Measurements from ENCODE around the gene PTDSS2. TPM values are rescaled to one million over a fixed set of nuclear protein-coding genes. Genes with fewer than 3 reads are reported as not detected.
A peak's percentile ranks its signal among the peaks of the same experiment; 100 is the strongest.

PTDSS2 gene
- polyA plus RNA-seq, 3 donors = 9.3 to 18.3 (median 12.4) TPM

GRCh38 chr11:446891-447290, 3.2 kb upstream of the PTDSS2 start:
- H3K4me2 ChIP-seq (replicated peaks; ENCODE audit: extremely low read depth, low read length, poor library complexity, severe bottlenecking) = no peak overlapping the region
- intact Hi-C loops (cut with micrococcal nuclease) = loop anchor here in 1 of 2 donors (5.0 kb wide), 1 partner anchor 35 kb away; the partner anchor contains the start of gene SIGIRR
- no peak overlapping the region for H3K27ac ChIP-seq (ENCODE audit: low read depth in 1 of 2, low read length in 2 of 2)
- Mint-ChIP-seq H3K4me1 (peaks cover 20% of the 10 kb centered on the region), H3K36me3 (no peaks in the 10 kb centered on the region), H3K9me3 (peaks cover 0 to 3% (median 0%) of the 10 kb centered on the region in 7 donors), H3K27ac (peak overlapping the region in 1 of 7 donors; percentile 61), H3K4me3 (no peak overlapping the region), H3K27me3 (ENCODE audit: low read depth in 3 of 3) (peaks cover 11 to 29% (median 15%) of the 10 kb centered on the region in 3 donors)
- peaks cover 0 to 10% of the 10 kb centered on the region in 2 donors for H3K27me3 ChIP-seq (ENCODE audit: control insufficient read depth in 2 of 2, insufficient read depth in 2 of 2, low read length in 2 of 2)
- H3K4me1 ChIP-seq (ENCODE audit: control insufficient read depth in 1 of 2, insufficient read depth in 2 of 2, low read length in 2 of 2) = peaks cover 27 to 34% of the 10 kb centered on the region in 2 donors
- no peak overlapping the region for H3K4me3 ChIP-seq (replicated peaks in 1 of 3; ENCODE audit: low read depth in 2 of 3, low read length in 3 of 3)
- H3K9ac ChIP-seq (ENCODE audit: insufficient read depth, low read length, poor library complexity, severe bottlenecking) = no peak overlapping the region
- no peak for DNase-seq
- 90% methylated on average over 5 of the region's 7 CpGs for WGBS (ENCODE audit: insufficient coverage)
- peaks cover 10% of the 10 kb centered on the region for H3K79me2 ChIP-seq (ENCODE audit: insufficient read depth, low read length)
- H4K20me1 ChIP-seq (ENCODE audit: insufficient read depth, low read length) = peaks cover 6% of the 10 kb centered on the region
- no peaks in the 10 kb centered on the region for H3K9me3 ChIP-seq (replicated peaks in 1 of 2; ENCODE audit: control insufficient read depth in 1 of 2, insufficient read depth in 1 of 2, low read length in 2 of 2)
- H2AFZ ChIP-seq (ENCODE audit: insufficient read depth, low read depth, low read length, poor library complexity, severe bottlenecking) = no peak overlapping the region
- no peak for TF ChIP-seq CTCF (IDR thresholded peaks at IDR 0.05)
- no peaks in the 10 kb centered on the region for H3K36me3 ChIP-seq (replicated peaks in 1 of 2; ENCODE audit: control insufficient read depth in 1 of 2, insufficient read depth in 2 of 2, low read length in 2 of 2)

- Histone ChIP-seq H2AFZ (ENCODE audit: insufficient read depth, low read depth, low read length, poor library complexity, severe bottlenecking) (peak overlapping the region; percentile 69), H3K27ac (ENCODE audit: low read depth in 1 of 2, low read length in 2 of 2) (peak overlapping the region; percentile 82 to 84), H3K36me3 (replicated peaks in 1 of 2; ENCODE audit: control insufficient read depth in 1 of 2, insufficient read depth in 2 of 2, low read length in 2 of 2) (peaks cover 0 to 10% of the 10 kb centered on the region in 2 donors), H3K4me2 (replicated peaks; ENCODE audit: extremely low read depth, low read length, poor library complexity, severe bottlenecking) (peak overlapping the region; percentile 69), H3K27me3 (ENCODE audit: control insufficient read depth in 2 of 2, insufficient read depth in 2 of 2, low read length in 2 of 2) (peaks cover 0 to 5% of the 10 kb centered on the region in 2 donors), H3K4me3 (replicated peaks in 1 of 3; ENCODE audit: low read depth in 2 of 3, low read length in 3 of 3) (peak overlapping the region; percentile 55 to 77 (median 68)), H4K20me1 (ENCODE audit: insufficient read depth, low read length) (peaks cover 8% of the 10 kb centered on the region), H3K79me2 (ENCODE audit: insufficient read depth, low read length) (peaks cover 14% of the 10 kb centered on the region), H3K9me3 (replicated peaks in 1 of 2; ENCODE audit: control insufficient read depth in 1 of 2, insufficient read depth in 1 of 2, low read length in 2 of 2) (no peaks in the 10 kb centered on the region), H3K4me1 (ENCODE audit: control insufficient read depth in 1 of 2, insufficient read depth in 2 of 2, low read length in 2 of 2) (peaks cover 27 to 34% of the 10 kb centered on the region in 2 donors), H3K9ac (ENCODE audit: insufficient read depth, low read length, poor library complexity, severe bottlenecking) (peak overlapping the region; percentile 71)
- peak; percentile 85 for TF ChIP-seq CTCF (IDR thresholded peaks at IDR 0.05)
- intact Hi-C loops (cut with micrococcal nuclease) = loop anchor here (2.0 to 5.0 kb wide), 3 partner anchors 36 to 59 kb away; partner anchors contain the start of genes RNH1 (in 1 of the 2) and SIGIRR (in 1 of the 2)
- peak overlapping the region; percentile 82 to 90 for H3K4me3 Mint-ChIP-seq
- peaks cover 20% of the 10 kb centered on the region for H3K4me1 Mint-ChIP-seq
- peak overlapping the region; percentile 93 to 98 (median 97) for H3K27ac Mint-ChIP-seq
- H3K27me3 Mint-ChIP-seq (ENCODE audit: low read depth in 3 of 3) = peaks cover 11 to 19% (median 12%) of the 10 kb centered on the region in 3 donors
- peaks cover 4 to 11% of the 10 kb centered on the region in 2 donors for H3K36me3 Mint-ChIP-seq
- WGBS (ENCODE audit: insufficient coverage) = 5% methylated on average over 52 of the region's 55 CpGs
- H3K9me3 Mint-ChIP-seq = peaks cover 0 to 3% (median 0%) of the 10 kb centered on the region in 7 donors
- peak; percentile 85 to 88 (median 88) for DNase-seq
Measured at GRCh38 chr11:447923-448731, 2.0 kb upstream of the PTDSS2 start.

Measured in CD14-positive monocyte (primary cell).